Measurements from ENCODE around the gene NEDD4L.

NEDD4L gene

DNA sequence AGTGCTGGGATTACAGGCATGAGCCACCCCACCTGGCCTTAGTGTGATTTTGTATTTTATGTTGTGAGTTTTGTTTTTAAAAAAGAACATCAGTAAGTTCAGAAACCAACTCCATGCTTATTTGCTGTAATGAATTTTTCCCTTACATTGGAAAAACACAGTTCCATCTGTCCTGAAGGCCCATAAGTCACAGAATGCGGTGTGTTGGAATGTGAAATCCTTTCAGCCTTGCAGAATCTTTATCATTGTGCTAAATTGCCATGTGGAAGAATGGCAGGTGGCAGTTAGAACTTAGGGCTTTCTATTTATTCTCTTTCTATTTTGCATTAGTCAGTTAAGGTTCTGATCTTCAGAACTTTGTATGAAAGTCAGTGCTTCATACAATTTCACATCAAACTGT is 52.6 kb downstream of the NEDD4L start:
- DNase-seq = no peak

DNA sequence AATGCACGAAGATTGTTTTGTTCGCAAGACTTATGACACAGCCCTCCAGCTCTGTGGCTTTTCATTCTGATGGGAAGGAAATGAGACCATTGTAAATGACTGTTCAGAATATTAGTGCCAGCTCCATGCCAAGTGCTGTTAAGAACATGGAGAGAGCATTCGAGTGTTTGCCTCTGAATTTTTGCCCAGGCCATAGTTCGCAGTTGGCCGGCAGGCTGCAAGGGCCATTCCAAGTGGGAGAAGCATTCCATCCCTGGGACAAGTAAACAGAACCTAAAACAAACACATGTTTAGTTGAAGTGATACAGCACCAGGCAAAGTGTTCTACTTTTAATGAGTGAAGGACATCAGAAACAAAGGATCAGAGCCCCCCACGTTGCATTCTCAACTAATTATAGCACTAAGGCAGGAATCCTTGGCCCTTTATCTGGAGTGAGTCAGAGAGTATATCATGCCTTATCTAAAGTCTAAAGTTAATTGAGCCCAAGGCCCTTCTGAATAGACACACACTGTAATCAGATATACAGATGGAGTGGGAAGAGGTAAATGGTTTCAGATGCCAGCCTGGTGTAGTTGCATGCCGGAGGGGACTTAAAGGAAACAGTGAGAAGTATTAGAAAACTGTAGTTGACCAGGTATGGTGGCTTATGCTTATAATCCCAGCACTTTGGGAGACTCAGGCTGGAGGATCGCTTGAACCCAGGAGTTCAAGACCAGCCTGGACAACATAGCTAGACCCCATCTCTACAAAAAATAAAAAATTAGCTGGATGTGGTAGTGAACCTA is 53.3 kb downstream of the NEDD4L start:
- no peak for DNase-seq

DNA sequence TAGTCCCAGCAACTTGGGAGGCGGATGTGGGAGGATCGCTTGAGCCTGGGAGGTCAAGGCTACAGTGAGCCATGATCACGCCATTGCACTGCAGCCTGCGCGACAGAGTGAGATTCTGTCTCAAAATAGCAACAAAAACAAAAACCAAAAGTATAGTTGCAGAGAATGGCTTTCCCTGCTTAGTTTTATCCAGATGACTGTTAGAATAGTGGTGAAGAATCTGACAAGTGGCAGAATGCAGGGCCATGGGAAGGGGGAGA is 53.8 kb downstream of the NEDD4L start:
- DNase-seq = no peak

- DNase-seq = no peak
Observed at GRCh38 chr18:58098706-58099105, 54.7 kb downstream of the NEDD4L start.

- DNase-seq = no peak
Observed at GRCh38 chr18:58100154-58100553, 56.1 kb downstream of the NEDD4L start.

DNA sequence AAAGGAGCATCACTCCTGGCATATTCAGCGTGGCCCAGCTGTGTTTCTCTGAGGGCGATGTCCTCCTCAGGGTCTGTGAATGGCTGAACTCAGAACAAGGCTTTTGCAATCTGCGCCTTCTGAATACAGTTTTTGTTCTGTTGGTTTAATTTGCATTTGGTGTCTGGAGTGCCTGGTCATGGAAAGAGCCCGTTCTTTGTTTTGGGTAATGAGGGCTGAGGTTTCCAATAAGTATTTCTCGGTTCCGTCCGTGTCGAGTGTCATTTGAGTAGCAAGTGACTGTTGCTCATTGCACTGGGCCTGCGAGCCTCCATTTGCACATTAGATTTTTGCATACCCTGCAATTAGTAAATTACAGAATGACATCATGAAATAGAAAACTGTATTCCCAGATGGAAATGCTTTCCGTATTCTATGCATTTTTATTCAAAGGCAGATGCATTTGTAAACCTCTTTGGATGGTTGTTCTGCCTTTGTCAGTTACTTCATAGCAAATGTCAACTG is 57.3 kb downstream of the NEDD4L start:
- no peak for DNase-seq

DNA sequence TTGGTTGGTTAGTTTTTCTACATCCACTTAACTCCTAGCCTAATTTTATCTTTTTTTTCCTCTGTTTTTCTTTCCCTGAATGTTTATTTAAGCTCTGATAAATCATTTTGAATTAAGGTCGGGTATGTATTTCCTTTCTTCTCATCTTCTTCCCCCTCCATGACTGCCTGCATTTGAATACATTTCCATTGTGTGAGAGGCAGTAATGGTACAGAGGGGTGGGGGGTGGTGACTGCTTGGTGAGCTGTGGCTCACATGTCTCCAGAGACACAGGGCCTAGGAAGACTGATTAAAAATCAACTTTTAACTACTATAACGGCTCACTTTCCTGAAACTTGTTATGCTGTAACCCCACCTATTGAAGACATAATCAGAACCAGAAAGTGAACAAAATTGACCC is 58.0 kb downstream of the NEDD4L start:
- DNase-seq = no peak

- no peak for DNase-seq
Observed at GRCh38 chr18:58102875-58103274, 58.8 kb downstream of the NEDD4L start.

- no peak for DNase-seq
Observed at GRCh38 chr18:58103339-58103985, 59.4 kb downstream of the NEDD4L start.

DNA sequence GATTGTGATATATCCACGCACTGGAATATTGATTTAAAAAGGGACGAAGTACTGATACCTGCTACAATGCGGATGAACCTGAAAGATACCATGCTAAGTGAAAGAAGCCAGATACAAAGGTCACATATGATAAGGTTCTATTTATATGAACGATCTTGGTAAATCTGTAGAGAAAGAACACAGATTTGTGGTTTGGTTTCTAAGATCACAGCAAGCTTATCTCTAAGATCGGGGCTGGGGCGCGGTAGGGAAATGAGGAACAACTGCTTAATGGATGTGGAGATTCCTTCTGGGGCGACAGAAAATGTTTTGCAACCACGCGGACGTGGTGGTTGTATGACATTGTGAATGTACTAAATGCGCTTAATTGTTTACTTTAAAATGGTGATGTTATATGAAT is 60.1 kb downstream of the NEDD4L start:
- no peak for DNase-seq

- DNase-seq = no peak
Observed at GRCh38 chr18:58105206-58105887, 61.3 kb downstream of the NEDD4L start.

DNA sequence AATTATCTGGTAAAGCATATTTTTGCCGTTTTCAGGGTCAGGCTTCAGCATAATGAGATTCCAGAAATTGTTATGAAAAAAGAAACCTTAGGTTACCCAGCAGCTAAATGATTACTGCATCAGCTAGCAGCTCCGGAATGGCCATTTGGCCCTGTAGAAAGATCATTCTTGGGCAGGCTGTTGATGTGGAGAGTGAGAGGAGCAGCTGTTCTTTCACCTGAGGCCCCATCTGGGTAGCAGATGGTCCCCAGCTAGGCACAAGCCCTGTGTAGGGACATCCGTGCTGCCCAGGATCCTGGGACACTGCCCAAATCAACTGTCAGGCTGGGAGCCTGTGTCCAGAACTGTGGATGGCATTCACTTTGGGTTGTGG is 61.8 kb downstream of the NEDD4L start:
- no peak for DNase-seq

GRCh38 chr18:58106289-58107070 is 62.5 kb downstream of the NEDD4L start:
- no peak for DNase-seq

DNA sequence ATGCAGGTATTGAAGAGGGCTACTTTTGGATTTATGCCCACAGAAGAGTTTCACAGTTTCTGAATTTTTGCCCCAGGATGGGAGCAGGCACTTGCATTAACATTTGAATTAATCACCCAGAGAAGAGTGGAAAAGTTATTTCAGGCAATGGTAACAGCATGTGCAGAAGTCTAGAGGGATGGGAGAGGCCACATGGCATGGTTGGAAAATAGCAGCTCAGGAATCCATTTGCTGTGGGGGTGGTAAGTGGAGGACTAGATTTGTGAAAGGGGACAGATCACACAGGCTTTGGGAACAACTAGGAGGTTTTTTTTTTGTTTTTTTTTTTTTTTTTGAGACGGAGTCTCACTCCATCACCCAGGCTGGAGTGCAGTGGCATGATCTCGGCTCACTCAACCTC is 65.2 kb downstream of the NEDD4L start:
- no peak for DNase-seq

DNA sequence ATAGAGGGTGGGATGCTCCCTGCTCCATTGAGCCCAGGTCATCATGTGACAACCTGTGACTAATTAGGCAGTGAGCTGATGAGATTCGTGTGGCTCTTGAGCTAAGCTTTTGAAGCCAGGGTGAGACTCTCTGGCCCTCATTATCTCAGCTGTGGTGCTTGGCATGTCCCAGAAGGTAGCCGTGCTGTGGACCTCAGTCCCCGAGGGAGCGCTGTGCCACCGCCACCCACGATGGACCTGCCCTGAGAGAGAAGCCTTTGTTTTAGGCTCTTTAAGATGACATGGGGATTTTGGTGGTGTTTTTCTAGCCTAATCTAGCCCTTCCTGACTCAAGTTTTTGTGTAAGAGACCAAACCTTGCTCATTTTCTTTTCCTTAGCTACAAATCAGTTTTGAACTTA is 66.4 kb downstream of the NEDD4L start:
- no peak for DNase-seq

- no peak for DNase-seq
Observed at GRCh38 chr18:58112174-58112573, 68.1 kb downstream of the NEDD4L start.

- DNase-seq = no peak
Observed at GRCh38 chr18:58113337-58113736, 69.3 kb downstream of the NEDD4L start.

DNA sequence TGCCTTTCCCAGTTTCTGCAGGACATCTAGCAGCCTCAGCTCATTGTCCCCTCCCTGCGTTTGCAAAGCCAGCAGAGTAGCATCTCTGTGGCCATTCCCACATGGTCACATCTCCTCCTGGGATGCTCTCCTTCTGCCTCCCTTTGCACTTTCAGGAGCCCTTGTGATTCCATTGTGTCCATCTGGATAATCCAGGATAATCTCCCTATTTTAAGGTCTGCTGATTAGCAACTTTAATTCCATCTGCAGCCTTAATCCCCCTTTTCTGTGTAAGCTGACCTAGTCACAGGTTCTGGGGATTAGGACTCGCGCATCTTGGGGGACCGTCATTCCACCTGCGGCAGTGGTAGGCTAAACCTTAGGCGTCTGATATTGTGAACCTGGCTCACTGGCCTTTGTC is 70.7 kb downstream of the NEDD4L start:
- no peak for DNase-seq

GRCh38 chr18:58116818-58117217 is 72.8 kb downstream of the NEDD4L start:
- DNase-seq = no peak

GRCh38 chr18:58117786-58118403 is 73.9 kb downstream of the NEDD4L start:
- no peak for DNase-seq

- DNase-seq = no peak
Observed at GRCh38 chr18:58118536-58118935, 74.5 kb downstream of the NEDD4L start.

- DNase-seq = no peak
Observed at GRCh38 chr18:58119819-58120218, 75.8 kb downstream of the NEDD4L start.

GRCh38 chr18:58124475-58124874 is 80.4 kb downstream of the NEDD4L start:
- DNase-seq = no peak
